ENCODE measurements around the gene SLC23A3. TPM values are rescaled to one million over a fixed set of nuclear protein-coding genes. Genes with fewer than 3 reads are reported as not detected.

Gene SLC23A3
- total and polyA plus RNA-seq, 10 of the 15 experiments (the other 5 are each of a cell fraction or from before 2014, with no cell fraction given): 0.07 to 1.0 (median 0.40) TPM; not detected in 1

DNA sequence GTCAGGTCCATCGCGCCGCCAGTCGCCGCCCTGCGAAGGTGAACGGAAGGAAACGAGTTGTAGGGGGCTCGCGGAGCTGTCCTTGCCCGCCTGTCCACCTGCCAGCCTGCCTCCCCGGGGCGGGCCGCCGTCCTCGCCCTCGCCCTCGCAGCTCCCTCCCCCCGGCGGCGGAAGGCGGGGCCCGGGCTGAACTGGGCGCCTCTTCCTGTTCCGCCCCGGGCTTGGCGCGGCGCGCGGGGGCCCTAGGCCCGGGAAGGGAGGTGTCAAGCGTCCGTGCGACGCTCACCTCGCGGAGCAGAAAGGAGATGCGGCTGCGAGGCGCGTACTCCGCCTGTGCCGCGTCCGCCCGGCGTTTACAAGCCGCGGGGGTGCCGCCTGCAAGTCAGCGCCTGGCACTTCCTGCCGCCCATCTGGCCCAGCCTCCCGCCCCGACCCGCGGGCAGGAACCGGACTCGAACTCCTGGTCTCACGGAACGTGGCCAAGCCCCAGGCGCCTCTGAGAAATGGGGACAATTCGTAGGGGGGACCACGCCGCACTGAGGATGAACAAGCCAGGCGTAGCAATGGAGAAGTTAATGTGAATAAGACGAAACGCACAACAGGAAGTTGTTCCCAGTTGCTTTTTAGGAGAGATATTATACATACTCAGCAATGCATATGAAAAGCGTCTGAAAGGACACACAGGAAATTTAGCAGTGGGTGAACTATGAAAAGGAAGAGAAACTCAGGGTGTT lies 7.2 kb upstream of the SLC23A3 start, which contains the start of gene CNPPD1 (continued):
- TF ChIP-seq, protein P1, sequence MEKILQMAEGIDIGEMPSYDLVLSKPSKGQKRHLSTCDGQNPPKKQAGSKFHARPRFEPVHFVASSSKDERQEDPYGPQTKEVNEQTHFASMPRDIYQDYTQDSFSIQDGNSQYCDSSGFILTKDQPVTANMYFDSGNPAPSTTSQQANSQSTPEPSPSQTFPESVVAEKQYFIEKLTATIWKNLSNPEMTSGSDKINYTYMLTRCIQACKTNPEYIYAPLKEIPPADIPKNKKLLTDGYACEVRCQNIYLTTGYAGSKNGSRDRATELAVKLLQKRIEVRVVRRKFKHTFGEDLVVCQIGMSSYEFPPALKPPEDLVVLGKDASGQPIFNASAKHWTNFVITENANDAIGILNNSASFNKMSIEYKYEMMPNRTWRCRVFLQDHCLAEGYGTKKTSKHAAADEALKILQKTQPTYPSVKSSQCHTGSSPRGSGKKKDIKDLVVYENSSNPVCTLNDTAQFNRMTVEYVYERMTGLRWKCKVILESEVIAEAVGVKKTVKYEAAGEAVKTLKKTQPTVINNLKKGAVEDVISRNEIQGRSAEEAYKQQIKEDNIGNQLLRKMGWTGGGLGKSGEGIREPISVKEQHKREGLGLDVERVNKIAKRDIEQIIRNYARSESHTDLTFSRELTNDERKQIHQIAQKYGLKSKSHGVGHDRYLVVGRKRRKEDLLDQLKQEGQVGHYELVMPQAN (conservative IDR thresholded peaks at IDR 0.05): peak; percentile 87; the same call in 1 of the 2 replicates
- TF ChIP-seq FOXK2 (IDR thresholded peaks at IDR 0.05) (peak; percentile 47; the same call in 1 of the 2 replicates), CHD2 (IDR thresholded peaks at IDR 0.05; ENCODE audit: borderline replicate concordance, low read depth, low read length) (0 out of 2 replicates have a peak, but pooled peaks have one; percentile 36), FOXM1 (IDR thresholded peaks at IDR 0.05; ENCODE audit: low read depth, low read length) (no peak), NFYA (IDR thresholded peaks at IDR 0.05; ENCODE audit: borderline replicate concordance, low read depth, low read length) (no peak), POU2F2 (IDR thresholded peaks at IDR 0.05; ENCODE audit: borderline replicate concordance, low read depth, low read length) (0 out of 3 replicates have a peak, but pooled peaks have one; percentile 42), BHLHE40 (IDR thresholded peaks at IDR 0.05; ENCODE audit: borderline replicate concordance in 1 of 2, low read depth in 2 of 2, low read length in 1 of 2) (peak in 1 of 2 experiments; percentile 82; a peak in 2 of 4 replicates), POLR2AphosphoS5 (IDR thresholded peaks at IDR 0.05; ENCODE audit: low read length) (peak; percentile 79; the same call in 1 of the 2 replicates), SPI1 (IDR thresholded peaks at IDR 0.05; ENCODE audit: borderline replicate concordance, insufficient read depth, low read depth, low read length) (peak; percentile 43), ZSCAN29 (IDR thresholded peaks at IDR 0.05) (peak; percentile 47; the same call in 1 of the 2 replicates), GABPA (IDR thresholded peaks at IDR 0.05; ENCODE audit: low read depth) (peak; percentile 69), SMARCA5 (IDR thresholded peaks at IDR 0.05) (0 out of 2 replicates have a peak, but pooled peaks have one; percentile 60), RB1 (IDR thresholded peaks at IDR 0.05; ENCODE audit: borderline replicate concordance) (peak; percentile 82; the same call in 1 of the 2 replicates), NR2F1 (conservative IDR thresholded peaks at IDR 0.05) (peak; percentile 72), BACH1 (IDR thresholded peaks at IDR 0.05; ENCODE audit: borderline replicate concordance) (peak; percentile 91)
- TF ChIP-seq, protein P2, sequence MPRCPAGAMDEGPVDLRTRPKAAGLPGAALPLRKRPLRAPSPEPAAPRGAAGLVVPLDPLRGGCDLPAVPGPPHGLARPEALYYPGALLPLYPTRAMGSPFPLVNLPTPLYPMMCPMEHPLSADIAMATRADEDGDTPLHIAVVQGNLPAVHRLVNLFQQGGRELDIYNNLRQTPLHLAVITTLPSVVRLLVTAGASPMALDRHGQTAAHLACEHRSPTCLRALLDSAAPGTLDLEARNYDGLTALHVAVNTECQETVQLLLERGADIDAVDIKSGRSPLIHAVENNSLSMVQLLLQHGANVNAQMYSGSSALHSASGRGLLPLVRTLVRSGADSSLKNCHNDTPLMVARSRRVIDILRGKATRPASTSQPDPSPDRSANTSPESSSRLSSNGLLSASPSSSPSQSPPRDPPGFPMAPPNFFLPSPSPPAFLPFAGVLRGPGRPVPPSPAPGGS (IDR thresholded peaks at IDR 0.05; ENCODE audit: borderline replicate concordance, insufficient read depth, low read depth, low read length, poor library complexity, severe bottlenecking): no peak
- TF ChIP-seq, protein P3, sequence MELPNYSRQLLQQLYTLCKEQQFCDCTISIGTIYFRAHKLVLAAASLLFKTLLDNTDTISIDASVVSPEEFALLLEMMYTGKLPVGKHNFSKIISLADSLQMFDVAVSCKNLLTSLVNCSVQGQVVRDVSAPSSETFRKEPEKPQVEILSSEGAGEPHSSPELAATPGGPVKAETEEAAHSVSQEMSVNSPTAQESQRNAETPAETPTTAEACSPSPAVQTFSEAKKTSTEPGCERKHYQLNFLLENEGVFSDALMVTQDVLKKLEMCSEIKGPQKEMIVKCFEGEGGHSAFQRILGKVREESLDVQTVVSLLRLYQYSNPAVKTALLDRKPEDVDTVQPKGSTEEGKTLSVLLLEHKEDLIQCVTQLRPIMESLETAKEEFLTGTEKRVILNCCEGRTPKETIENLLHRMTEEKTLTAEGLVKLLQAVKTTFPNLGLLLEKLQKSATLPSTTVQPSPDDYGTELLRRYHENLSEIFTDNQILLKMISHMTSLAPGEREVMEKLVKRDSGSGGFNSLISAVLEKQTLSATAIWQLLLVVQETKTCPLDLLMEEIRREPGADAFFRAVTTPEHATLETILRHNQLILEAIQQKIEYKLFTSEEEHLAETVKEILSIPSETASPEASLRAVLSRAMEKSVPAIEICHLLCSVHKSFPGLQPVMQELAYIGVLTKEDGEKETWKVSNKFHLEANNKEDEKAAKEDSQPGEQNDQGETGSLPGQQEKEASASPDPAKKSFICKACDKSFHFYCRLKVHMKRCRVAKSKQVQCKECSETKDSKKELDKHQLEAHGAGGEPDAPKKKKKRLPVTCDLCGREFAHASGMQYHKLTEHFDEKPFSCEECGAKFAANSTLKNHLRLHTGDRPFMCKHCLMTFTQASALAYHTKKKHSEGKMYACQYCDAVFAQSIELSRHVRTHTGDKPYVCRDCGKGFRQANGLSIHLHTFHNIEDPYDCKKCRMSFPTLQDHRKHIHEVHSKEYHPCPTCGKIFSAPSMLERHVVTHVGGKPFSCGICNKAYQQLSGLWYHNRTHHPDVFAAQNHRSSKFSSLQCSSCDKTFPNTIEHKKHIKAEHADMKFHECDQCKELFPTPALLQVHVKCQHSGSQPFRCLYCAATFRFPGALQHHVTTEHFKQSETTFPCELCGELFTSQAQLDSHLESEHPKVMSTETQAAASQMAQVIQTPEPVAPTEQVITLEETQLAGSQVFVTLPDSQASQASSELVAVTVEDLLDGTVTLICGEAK (IDR thresholded peaks at IDR 0.05; ENCODE audit: borderline replicate concordance): peak; percentile 63; the same call in 1 of the 2 replicates
- TF ChIP-seq, protein P4, sequence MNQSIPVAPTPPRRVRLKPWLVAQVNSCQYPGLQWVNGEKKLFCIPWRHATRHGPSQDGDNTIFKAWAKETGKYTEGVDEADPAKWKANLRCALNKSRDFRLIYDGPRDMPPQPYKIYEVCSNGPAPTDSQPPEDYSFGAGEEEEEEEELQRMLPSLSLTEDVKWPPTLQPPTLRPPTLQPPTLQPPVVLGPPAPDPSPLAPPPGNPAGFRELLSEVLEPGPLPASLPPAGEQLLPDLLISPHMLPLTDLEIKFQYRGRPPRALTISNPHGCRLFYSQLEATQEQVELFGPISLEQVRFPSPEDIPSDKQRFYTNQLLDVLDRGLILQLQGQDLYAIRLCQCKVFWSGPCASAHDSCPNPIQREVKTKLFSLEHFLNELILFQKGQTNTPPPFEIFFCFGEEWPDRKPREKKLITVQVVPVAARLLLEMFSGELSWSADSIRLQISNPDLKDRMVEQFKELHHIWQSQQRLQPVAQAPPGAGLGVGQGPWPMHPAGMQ (IDR thresholded peaks at IDR 0.05; ENCODE audit: borderline replicate concordance): no peak
